ENCODE results near the gene PACSIN1. TPM values are rescaled to one million over a fixed set of nuclear protein-coding genes. Genes with fewer than 3 reads are reported as not detected.
A peak's percentile ranks its signal among the peaks of the same experiment; 100 is the strongest.

PACSIN1 gene
- total RNA-seq, 1 experiment from 2014 or later = 7.0 TPM

GRCh38 chr6:34539181-34539580 is 73.3 kb downstream of the PACSIN1 start:
- no peak overlapping the region for H2BK12ac ChIP-seq (ENCODE audit: insufficient read length, low read depth, low read length)
- no peak overlapping the region for H4K8ac ChIP-seq (replicated peaks; ENCODE audit: insufficient read length, low read depth, low read length)
- no peak for DNase-seq
- no peak overlapping the region for H3K4ac ChIP-seq (ENCODE audit: low read depth, low read length)
- no peak overlapping the region for H3K4me2 ChIP-seq (ENCODE audit: insufficient read depth, insufficient read length, low read length)
- Mint-ChIP-seq H3K4me3 (no peak overlapping the region), H3K27me3 (ENCODE audit: low read depth) (no peaks in the 10 kb centered on the region), H3K9me3 (no peaks in the 10 kb centered on the region), H3K36me3 (ENCODE audit: insufficient read depth in 1 of 3, low read depth in 3 of 3) (no peaks in the 10 kb centered on the region), H3K4me1 (peaks cover 0 to 19% of the 10 kb centered on the region in 2 experiments; a peak in 2 of 4 replicates), H3K27ac (no peak overlapping the region)
- H3K79me2 ChIP-seq (ENCODE audit: insufficient read depth, low read length) = no peaks in the 10 kb centered on the region
- TF ChIP-seq CTCF (conservative IDR thresholded peaks at IDR 0.05) = no peak
- no peak overlapping the region for H3T11ph ChIP-seq (ENCODE audit: low read length)
- no peaks in the 10 kb centered on the region for H3K27me3 ChIP-seq (ENCODE audit: insufficient read depth, low read length)
- H3K56ac ChIP-seq (ENCODE audit: insufficient read length, low read depth, low read length) = no peak overlapping the region
- H3K23ac ChIP-seq (ENCODE audit: insufficient read length, low read depth, low read length) = no peak overlapping the region
- H2BK5ac ChIP-seq (ENCODE audit: insufficient read length, low read length) = no peak overlapping the region
- no peak overlapping the region for H2AK5ac ChIP-seq (ENCODE audit: insufficient read length, low read length)
- peak overlapping the region; percentile 45 for H3K18ac ChIP-seq (ENCODE audit: insufficient read length, low read depth, low read length)
- no peak overlapping the region for H2AFZ ChIP-seq (ENCODE audit: low read length)
- no peaks in the 10 kb centered on the region for H3K4me1 ChIP-seq (ENCODE audit: insufficient read depth, low read length)
- H4K5ac ChIP-seq (ENCODE audit: insufficient read length, low read depth, low read length) = no peak overlapping the region
- no peak overlapping the region for H3K9ac ChIP-seq (ENCODE audit: extremely low read depth, insufficient read length, low read length)
- no peak overlapping the region for H4K91ac ChIP-seq (ENCODE audit: insufficient read length, low read depth, low read length)
- no CpG with 5 or more reads among the region's 14 CpGs for WGBS (ENCODE audit: extremely low coverage, insufficient read length, low lambda C conversion rate)
- no peaks in the 10 kb centered on the region for H4K20me1 ChIP-seq (ENCODE audit: control insufficient read depth, insufficient read depth, insufficient read length)
- H3K79me1 ChIP-seq (ENCODE audit: insufficient read depth, low read depth, low read length, poor library complexity, severe bottlenecking) = no peaks in the 10 kb centered on the region
- H3K27ac ChIP-seq (ENCODE audit: insufficient read length, low read depth, low read length) = no peak overlapping the region
- no peak overlapping the region for H2BK120ac ChIP-seq (ENCODE audit: low read depth, low read length, poor library complexity, severe bottlenecking)
- no peaks in the 10 kb centered on the region for H3K23me2 ChIP-seq (ENCODE audit: insufficient read length, low read depth, low read length, poor library complexity, severe bottlenecking)
- no peaks in the 10 kb centered on the region for H3K9me3 ChIP-seq (ENCODE audit: control insufficient read depth, low read depth, low read length)
- no peak overlapping the region for H2BK15ac ChIP-seq (ENCODE audit: low read depth, low read length)
- no peak overlapping the region for H2BK20ac ChIP-seq (ENCODE audit: low read depth, low read length, poor library complexity, severe bottlenecking)
- no peak overlapping the region for H3K14ac ChIP-seq (ENCODE audit: insufficient read depth, low read length)
